Caco-2 (cell line): ENCODE results near the gene ENO2. TPM values are rescaled to one million over a fixed set of nuclear protein-coding genes. Genes with fewer than 3 reads are reported as not detected.
"Not testable (repeated sequence)": the region's sequence is repeated elsewhere in the genome, so short reads cannot be mapped to it uniquely, and the experiment has no call there.

Experiments used
- BruUV-seq: library from RNA; stranded (reverse); fragments of 400-500 nt; replicated peaks from 2 replicates; lab custom pipeline; 2021; lab: Mats Ljungman, UMichigan
- CTCF ChIA-PET: fragments of 300-600 bp; sonication (Branson Sonifier 250); formaldehyde crosslinking; loops from one replicate; lab custom pipeline; 2022; ENCODE audit warnings: antibody characterized with exemption; lab: Charles Lee
- POLR2A ChIA-PET: fragments of 300-600 bp; sonication (Branson Sonifier 250); formaldehyde crosslinking; loops from one replicate; lab custom pipeline; 2022; ENCODE audit warnings: antibody characterized with exemption; lab: Charles Lee
- DNase-seq, 2 experiments: peaks; one replicate each; pipeline versions ENCODE4 v3.0.0 to v3.0.0-alpha.2; 2020 to 2022
- H3K27me3 ChIP-seq: replicated peaks from 2 replicates; pipeline ENCODE4 v1.6.0; 2011; ENCODE audit warnings: low read length; ENCODE audit not compliant: control insufficient read depth, insufficient read depth
- H3K36me3 ChIP-seq: 2 replicates; pipeline ENCODE4 v1.5.1; 2011; ENCODE audit warnings: low read length; ENCODE audit not compliant: control insufficient read depth, insufficient read depth
- H3K4me1 ChIP-seq: fragments of 250-450 bp; sonication (Bioruptor Pico); 2 replicates; pipeline ENCODE4 v1.5.1; 2020; ENCODE audit warnings: mild to moderate bottlenecking
- H3K4me3 ChIP-seq: 2 replicates; pipeline ENCODE4 v1.5.1; 2011; ENCODE audit warnings: low read depth, mild to moderate bottlenecking, control low read depth, low read length
- H3K9me3 ChIP-seq: fragments of 250-450 bp; sonication (Bioruptor Pico); 2 replicates; pipeline ENCODE4 v1.5.1; 2020; ENCODE audit warnings: mild to moderate bottlenecking, moderate library complexity
- H3K27ac Mint-ChIP-seq: one replicate; pipeline ENCODE4 v1.8.0; 2022; ENCODE audit warnings: mixed read lengths; ENCODE audit not compliant: unreplicated experiment
- H3K27me3 Mint-ChIP-seq: one replicate; pipeline ENCODE4 v1.8.0; 2022; ENCODE audit warnings: mixed read lengths; ENCODE audit not compliant: insufficient read depth, unreplicated experiment
- H3K36me3 Mint-ChIP-seq: one replicate; pipeline ENCODE4 v1.8.0; 2022; ENCODE audit warnings: mild to moderate bottlenecking, mixed read lengths; ENCODE audit not compliant: insufficient read depth, unreplicated experiment
- H3K4me1 Mint-ChIP-seq: one replicate; pipeline ENCODE4 v1.8.0; 2022; ENCODE audit warnings: low read depth, mixed read lengths; ENCODE audit not compliant: unreplicated experiment
- H3K4me3 Mint-ChIP-seq: one replicate; pipeline ENCODE4 v1.8.0; 2022; ENCODE audit warnings: mild to moderate bottlenecking, moderate library complexity, mixed read lengths; ENCODE audit not compliant: unreplicated experiment
- H3K9me3 Mint-ChIP-seq: one replicate; pipeline ENCODE4 v1.8.0; 2022; ENCODE audit warnings: mixed read lengths; ENCODE audit not compliant: unreplicated experiment
- intact Hi-C: fragments of 100-400 bp; cut with micrococcal nuclease; formaldehyde crosslinking; loops from one replicate; pipeline ENCODE4 v1.10.0; 2022; ENCODE audit not compliant: unreplicated experiment
- total RNA-seq: library from RNA; stranded (reverse); gene quantifications from 2 replicates; pipeline ENCODE4 v1.2.3, GENCODE V29; 2022
- TF ChIP-seq, protein P1 (sequence below), 2 experiments: fragments of 200-600 bp in 1 of 2; IDR thresholded peaks; 1 replicate in 1 of 2; 2 replicates in 1 of 2; pipeline versions ENCODE4 v1.5.1 to v1.8.0; 2011 to 2022; ENCODE audit warnings: antibody characterized with exemption in 1 of 2, control low read depth in 1 of 2, inconsistent platforms in 1 of 2, low read depth in 1 of 2, low read length in 1 of 2, mild to moderate bottlenecking in 1 of 2, moderate library complexity in 1 of 2; ENCODE audit not compliant: insufficient read depth in 1 of 2, severe bottlenecking in 1 of 2, unreplicated experiment in 1 of 2

Gene ENO2
- total RNA-seq, 1 experiment from 2014 or later = 23.2 TPM

DNA sequence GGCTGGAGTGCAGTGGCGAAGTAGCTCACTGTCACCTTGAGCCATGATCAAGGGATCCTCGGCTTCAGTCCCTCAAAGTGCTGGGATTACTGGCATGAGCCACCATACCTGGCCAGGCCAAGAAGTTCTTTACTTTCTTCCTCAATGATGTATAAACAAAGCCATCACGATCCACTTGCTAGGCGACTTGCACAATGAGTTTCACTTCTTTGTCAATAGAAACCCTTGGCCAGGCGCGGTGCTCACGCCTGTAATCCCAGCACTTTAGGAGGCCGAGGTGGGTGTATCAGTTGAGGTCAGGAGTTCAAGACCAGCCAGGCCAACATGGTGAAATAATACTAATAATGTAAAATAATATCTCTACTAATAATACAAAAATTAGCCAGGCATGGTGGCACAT, 26.9 kb upstream of the ENO2 start:
- Mint-ChIP-seq H3K27ac (peak overlapping the region; percentile 98), H3K27me3 (no peaks in the 10 kb centered on the region), H3K9me3 (no peaks in the 10 kb centered on the region), H3K4me3 (no peak overlapping the region), H3K4me1 (peaks cover 21% of the 10 kb centered on the region), H3K36me3 (peaks cover 80% of the 10 kb centered on the region)
- intact Hi-C loops = no loop called here
- BruUV-seq = no TSS peak
- Histone ChIP-seq H3K9me3 (no peaks in the 10 kb centered on the region), H3K4me3 (no peak overlapping the region), H3K4me1 (peaks cover 50% of the 10 kb centered on the region), H3K36me3 (peaks cover 6% of the 10 kb centered on the region; the same call in 1 of the 2 replicates), H3K27me3 (no peaks in the 10 kb centered on the region)
- TF ChIP-seq, protein P1, sequence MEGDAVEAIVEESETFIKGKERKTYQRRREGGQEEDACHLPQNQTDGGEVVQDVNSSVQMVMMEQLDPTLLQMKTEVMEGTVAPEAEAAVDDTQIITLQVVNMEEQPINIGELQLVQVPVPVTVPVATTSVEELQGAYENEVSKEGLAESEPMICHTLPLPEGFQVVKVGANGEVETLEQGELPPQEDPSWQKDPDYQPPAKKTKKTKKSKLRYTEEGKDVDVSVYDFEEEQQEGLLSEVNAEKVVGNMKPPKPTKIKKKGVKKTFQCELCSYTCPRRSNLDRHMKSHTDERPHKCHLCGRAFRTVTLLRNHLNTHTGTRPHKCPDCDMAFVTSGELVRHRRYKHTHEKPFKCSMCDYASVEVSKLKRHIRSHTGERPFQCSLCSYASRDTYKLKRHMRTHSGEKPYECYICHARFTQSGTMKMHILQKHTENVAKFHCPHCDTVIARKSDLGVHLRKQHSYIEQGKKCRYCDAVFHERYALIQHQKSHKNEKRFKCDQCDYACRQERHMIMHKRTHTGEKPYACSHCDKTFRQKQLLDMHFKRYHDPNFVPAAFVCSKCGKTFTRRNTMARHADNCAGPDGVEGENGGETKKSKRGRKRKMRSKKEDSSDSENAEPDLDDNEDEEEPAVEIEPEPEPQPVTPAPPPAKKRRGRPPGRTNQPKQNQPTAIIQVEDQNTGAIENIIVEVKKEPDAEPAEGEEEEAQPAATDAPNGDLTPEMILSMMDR (IDR thresholded peaks at IDR 0.05; ENCODE audit: insufficient read depth in 1 of 2, low read depth in 1 of 2, low read length in 1 of 2, severe bottlenecking in 1 of 2, unreplicated experiment in 1 of 2) = no peak
- POLR2A ChIA-PET = interaction anchor here (1.9 kb wide), 1 partner anchor 15 kb away, joined by 12 read pairs; the partner anchor contains the start of gene SPSB2
- CTCF ChIA-PET = interaction anchor here (0.6 to 2.9 kb wide), 4 partner anchors 15 to 121 kb away, joined by 3 to 12 read pairs (median 3); partner anchors contain the start of gene SPSB2
- DNase-seq = peak in 1 of 2 experiments; percentile 48

DNA sequence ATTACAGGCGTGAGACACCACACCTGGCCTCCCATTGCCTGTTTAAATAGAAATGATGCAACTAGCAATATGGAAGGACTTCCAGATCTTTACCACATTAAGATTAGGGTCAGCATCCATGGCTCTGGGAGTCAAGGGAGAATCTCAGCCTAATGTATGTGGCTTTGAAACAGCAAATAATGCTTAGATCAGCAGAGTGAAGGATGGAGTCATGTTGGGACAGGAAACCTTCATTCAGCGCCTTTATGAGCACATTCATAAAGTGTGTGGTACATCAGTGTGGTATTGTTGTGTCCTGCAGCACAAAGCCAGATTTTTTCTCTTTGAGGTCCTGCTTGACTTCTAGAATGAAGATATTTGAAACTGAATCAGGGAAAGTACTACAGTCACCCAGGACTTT, 26.0 kb upstream of the ENO2 start:
- Histone ChIP-seq H3K4me1 (peaks cover 50% of the 10 kb centered on the region), H3K27me3 (no peaks in the 10 kb centered on the region), H3K4me3 (no peak overlapping the region), H3K9me3 (no peaks in the 10 kb centered on the region), H3K36me3 (peaks cover 6% of the 10 kb centered on the region; the same call in 1 of the 2 replicates)
- no TSS peak for BruUV-seq
- peaks cover 72% of the 10 kb centered on the region for H3K36me3 Mint-ChIP-seq
- peak overlapping the region; percentile 98 for H3K27ac Mint-ChIP-seq
- POLR2A ChIA-PET = no interaction called here
- peaks cover 21% of the 10 kb centered on the region for H3K4me1 Mint-ChIP-seq
- H3K9me3 Mint-ChIP-seq = no peaks in the 10 kb centered on the region
- TF ChIP-seq, protein P1 (IDR thresholded peaks at IDR 0.05; ENCODE audit: insufficient read depth in 1 of 2, low read depth in 1 of 2, low read length in 1 of 2, severe bottlenecking in 1 of 2, unreplicated experiment in 1 of 2) = no peak
- no peak overlapping the region for H3K4me3 Mint-ChIP-seq
- no peak for DNase-seq
- intact Hi-C loops = no loop called here
- CTCF ChIA-PET = interaction anchor here (2.9 kb wide), 1 partner anchor 16 kb away, joined by 12 read pairs; the partner anchor contains the start of gene SPSB2
- H3K27me3 Mint-ChIP-seq = no peaks in the 10 kb centered on the region

DNA sequence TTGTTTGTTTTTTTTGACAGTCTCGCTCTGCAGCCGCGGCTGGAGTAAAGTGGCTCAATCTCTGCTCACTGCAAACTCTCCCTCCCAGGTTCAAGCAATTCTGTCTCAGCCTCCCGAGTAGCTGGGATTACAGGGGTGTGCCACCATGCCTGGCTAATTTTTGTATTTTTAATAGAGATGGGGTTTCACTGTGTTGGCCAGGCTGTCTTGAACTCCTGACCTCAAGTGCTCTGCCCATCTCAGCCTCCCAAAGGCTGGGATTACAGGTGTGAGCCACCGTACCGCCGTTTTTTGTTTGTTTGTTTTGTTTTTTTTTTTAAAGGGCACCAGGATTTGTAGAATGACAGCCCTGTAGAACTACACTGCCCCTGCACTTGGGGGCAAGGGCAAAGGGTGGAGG, 25.6 kb upstream of the ENO2 start:
- intact Hi-C loops, BruUV-seq, H3K27me3 ChIP-seq, H3K36me3 ChIP-seq, H3K4me3 ChIP-seq, H3K27me3 Mint-ChIP-seq, H3K4me3 Mint-ChIP-seq, POLR2A ChIA-PET, H3K9me3 Mint-ChIP-seq, DNase-seq, H3K9me3 ChIP-seq: not testable (repeated sequence)
- peaks cover 68% of the 10 kb centered on the region for H3K36me3 Mint-ChIP-seq
- peak overlapping the region; percentile 96 for H3K27ac Mint-ChIP-seq
- CTCF ChIA-PET = interaction anchor here (2.9 kb wide), 1 partner anchor 16 kb away, joined by 12 read pairs; the partner anchor contains the start of gene SPSB2
- peaks cover 50% of the 10 kb centered on the region for H3K4me1 ChIP-seq
- peaks cover 21% of the 10 kb centered on the region for H3K4me1 Mint-ChIP-seq

DNA sequence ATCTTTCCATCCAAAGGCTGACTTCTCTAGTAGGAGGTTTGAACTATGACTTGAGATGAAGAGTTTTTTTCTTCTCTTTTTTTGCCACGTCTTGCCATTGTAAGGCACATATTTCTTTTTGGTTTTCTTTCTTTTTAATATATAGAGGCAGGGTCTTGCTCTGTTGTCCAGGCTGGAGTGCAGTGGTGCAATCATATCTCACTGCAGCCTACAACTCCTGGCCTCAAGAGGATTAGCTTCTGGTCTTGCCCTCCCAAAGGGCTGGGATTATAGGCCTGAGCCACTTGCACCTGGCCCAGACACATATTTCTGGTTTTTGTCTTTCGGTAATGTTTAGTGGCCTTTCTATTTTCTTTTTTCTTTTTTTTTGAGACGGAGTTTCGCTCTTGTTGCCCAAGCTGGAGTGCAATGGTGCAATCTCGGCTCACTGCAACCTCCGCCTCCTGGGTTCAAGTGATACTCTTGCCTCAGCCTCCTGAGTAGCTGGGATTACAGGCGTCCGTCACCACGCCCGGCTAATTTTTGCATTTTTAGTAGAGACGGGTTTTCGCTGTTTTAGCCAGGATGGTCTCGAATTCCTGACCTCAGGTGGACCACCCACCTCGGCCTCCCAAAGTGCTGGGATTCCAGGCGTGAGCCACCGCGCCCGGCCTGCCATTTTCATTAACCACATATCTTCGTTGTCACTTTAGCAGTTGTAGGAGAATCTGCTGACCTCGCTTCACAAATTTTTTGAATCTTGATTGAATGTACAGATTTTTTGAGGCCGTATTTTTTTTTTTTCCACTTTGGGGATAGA, 24.4 kb upstream of the ENO2 start:
- BruUV-seq, DNase-seq, intact Hi-C loops, H3K27me3 ChIP-seq, H3K36me3 ChIP-seq, POLR2A ChIA-PET, H3K4me3 ChIP-seq, H3K27me3 Mint-ChIP-seq, H3K9me3 ChIP-seq, H3K9me3 Mint-ChIP-seq, CTCF ChIA-PET: not testable (repeated sequence)
- H3K27ac Mint-ChIP-seq = peak overlapping the region; percentile 96
- peaks cover 56% of the 10 kb centered on the region for H3K36me3 Mint-ChIP-seq
- peaks cover 14% of the 10 kb centered on the region for H3K4me1 Mint-ChIP-seq
- H3K4me3 Mint-ChIP-seq = peak overlapping the region; percentile 80
- H3K4me1 ChIP-seq = peaks cover 46% of the 10 kb centered on the region
